Measurements from ENCODE around the gene C10orf120. TPM values are rescaled to one million over a fixed set of nuclear protein-coding genes. Genes with fewer than 3 reads are reported as not detected.

The C10orf120 gene
- total and polyA plus RNA-seq, 2 donors (not counting 1 experiment from before 2014, with no cell fraction given), result not detected

Other genes starting within 250 kb of the C10orf120 start
- not detected in 2 replicates for gene ARMS2, start 245.2 kb downstream of the C10orf120 start, total RNA-seq
- gene ARMS2, start 245.2 kb downstream of the C10orf120 start, polyA plus RNA-seq, result not detected in 2 replicates
- not detected in 2 replicates for gene HTRA1, start 238.3 kb downstream of the C10orf120 start, total RNA-seq
- not detected in 2 replicates for gene HTRA1, start 238.3 kb downstream of the C10orf120 start, polyA plus RNA-seq
- not detected in 2 replicates for gene DMBT1, start 139.1 kb downstream of the C10orf120 start, total RNA-seq
- not detected in 2 replicates for gene DMBT1, start 139.1 kb downstream of the C10orf120 start, polyA plus RNA-seq
- gene CUZD1, start 146.0 kb upstream of the C10orf120 start, total RNA-seq, result 3.0 and 3.3 TPM in 2 replicates
- 0.92 and 2.1 TPM in 2 replicates for gene CUZD1, start 146.0 kb upstream of the C10orf120 start, polyA plus RNA-seq
- gene FAM24B, start 179.7 kb upstream of the C10orf120 start, total RNA-seq, result 11.7 and 12.5 TPM in 2 replicates
- 23.0 and 23.4 TPM in 2 replicates for gene FAM24B, start 179.7 kb upstream of the C10orf120 start, polyA plus RNA-seq
- gene FAM24A, start 210.8 kb upstream of the C10orf120 start, total RNA-seq, result not detected in 2 replicates
- not detected in 2 replicates for gene FAM24A, start 210.8 kb upstream of the C10orf120 start, polyA plus RNA-seq